ENCODE measurements around the gene SUMF1. TPM values are rescaled to one million over a fixed set of nuclear protein-coding genes. Genes with fewer than 3 reads are reported as not detected.

The SUMF1 gene
- total and polyA plus RNA-seq, 2 of the 4 experiments (the other 2 are of a cell fraction) = 26.3 to 38.4 TPM

DNA sequence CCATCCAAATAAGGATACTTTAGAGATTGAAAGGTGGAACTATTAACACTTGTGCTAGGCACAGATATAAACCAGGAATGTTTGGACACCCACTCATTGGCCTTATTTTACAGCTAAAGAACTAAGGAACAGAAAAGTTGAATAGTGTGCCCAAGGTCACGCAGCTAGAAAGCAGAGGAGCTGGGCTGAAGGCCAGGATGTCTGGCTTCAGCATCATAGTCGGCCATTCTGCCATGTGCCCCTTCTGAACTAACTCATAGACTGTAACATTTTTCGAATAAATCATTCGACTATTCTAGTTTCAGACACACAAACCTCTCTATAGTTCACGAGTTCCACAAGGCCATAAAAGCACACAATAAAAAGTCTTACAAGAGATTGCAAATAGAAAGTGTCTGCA is 71.1 kb downstream of the SUMF1 start:
- Histone ChIP-seq H3K9ac (ENCODE audit: low read depth, low read length) (no peak overlapping the region), H3K27me3 (ENCODE audit: control insufficient read depth, insufficient read depth, low read length) (no peaks in the 10 kb centered on the region), H3K4me1 (ENCODE audit: control insufficient read depth, insufficient read depth, low read length) (peaks cover 3% of the 10 kb centered on the region; the same call in 1 of the 2 replicates), H2BK20ac (ENCODE audit: low read depth, low read length) (no peak overlapping the region), H4K20me1 (ENCODE audit: insufficient read depth, low read length) (no peaks in the 10 kb centered on the region), H3K4me3 (ENCODE audit: insufficient read depth, low read depth, low read length) (no peak overlapping the region), H3K56ac (ENCODE audit: extremely low read depth, insufficient read depth, low read length) (no peak overlapping the region), H3K36me3 (ENCODE audit: control insufficient read depth, insufficient read depth, low read length) (no peaks in the 10 kb centered on the region), H3K4me2 (ENCODE audit: low read depth, low read length) (no peak overlapping the region), H2AFZ (replicated peaks; ENCODE audit: low read length, poor library complexity) (no peak overlapping the region), H4K5ac (ENCODE audit: low read depth, low read length) (no peak overlapping the region), H3K18ac (ENCODE audit: low read depth, low read length) (no peak overlapping the region), H3K23ac (ENCODE audit: low read depth, low read length) (no peak overlapping the region), H2BK15ac (ENCODE audit: low read depth, low read length) (no peak overlapping the region), H3K4ac (ENCODE audit: low read depth, low read length) (no peak overlapping the region), H4K91ac (ENCODE audit: insufficient read depth, low read depth, low read length) (no peak overlapping the region), H2AK5ac (ENCODE audit: low read depth, low read length) (no peak overlapping the region), H3K79me1 (ENCODE audit: low read depth in 1 of 2, low read length in 2 of 2) (no peaks in the 10 kb centered on the region; a peak in 1 of 4 replicates), H3K27ac (ENCODE audit: insufficient read depth, low read length) (no peak overlapping the region), H2AK9ac (replicated peaks; ENCODE audit: low read depth, low read length, poor library complexity) (no peak overlapping the region), H3K9me3 (ENCODE audit: control insufficient read depth, insufficient read depth, low read length) (no peaks in the 10 kb centered on the region), H2BK5ac (ENCODE audit: low read depth, low read length, poor library complexity, severe bottlenecking) (no peak overlapping the region), H3K9me1 (ENCODE audit: insufficient read depth, low read length) (no peaks in the 10 kb centered on the region), H3K14ac (replicated peaks; ENCODE audit: low read depth, low read length) (no peak overlapping the region), H4K8ac (ENCODE audit: low read depth in 2 of 2, low read length in 2 of 2) (no peak overlapping the region), H2BK120ac (ENCODE audit: low read depth, low read length) (no peak overlapping the region)
- intact Hi-C loops (cut with micrococcal nuclease) (no loop called here), in situ Hi-C loops (cut with MboI; ENCODE audit: low sequenced_read_pairs) (no loop called here), dilution Hi-C loops (cut with HindIII; ENCODE audit: low sequenced_read_pairs, unreplicated experiment) (no loop called here)
- DNase-seq (no peak), ATAC-seq (ENCODE audit: low read depth) (no peak)
- TF ChIP-seq MAZ (IDR thresholded peaks at IDR 0.05; ENCODE audit: borderline replicate concordance, low read depth, low read length) (no peak), CHD1 (IDR thresholded peaks at IDR 0.05; ENCODE audit: low read depth, low read length) (no peak), FOS (IDR thresholded peaks at IDR 0.05; ENCODE audit: low read depth, low read length) (no peak), CEBPB (IDR thresholded peaks at IDR 0.05; ENCODE audit: low read depth, low read length) (no peak), POLR2A (IDR thresholded peaks at IDR 0.05; ENCODE audit: low read depth, low read length) (no peak), RAD21 (IDR thresholded peaks at IDR 0.05; ENCODE audit: low read length) (no peak), MXI1 (IDR thresholded peaks at IDR 0.05; ENCODE audit: borderline replicate concordance, low read depth, low read length) (no peak), SMC3 (IDR thresholded peaks at IDR 0.05; ENCODE audit: low read depth, low read length) (no peak), RCOR1 (IDR thresholded peaks at IDR 0.05; ENCODE audit: insufficient replicate concordance, low read length) (no peak), RFX5 (IDR thresholded peaks at IDR 0.05; ENCODE audit: low read depth, low read length) (no peak), MAFK (IDR thresholded peaks at IDR 0.05; ENCODE audit: low read depth, low read length) (no peak), BHLHE40 (IDR thresholded peaks at IDR 0.05; ENCODE audit: low read depth, low read length) (no peak), NFE2L2 (IDR thresholded peaks at IDR 0.05; ENCODE audit: low read depth, low read length) (no peak)
- TF ChIP-seq, protein P1, sequence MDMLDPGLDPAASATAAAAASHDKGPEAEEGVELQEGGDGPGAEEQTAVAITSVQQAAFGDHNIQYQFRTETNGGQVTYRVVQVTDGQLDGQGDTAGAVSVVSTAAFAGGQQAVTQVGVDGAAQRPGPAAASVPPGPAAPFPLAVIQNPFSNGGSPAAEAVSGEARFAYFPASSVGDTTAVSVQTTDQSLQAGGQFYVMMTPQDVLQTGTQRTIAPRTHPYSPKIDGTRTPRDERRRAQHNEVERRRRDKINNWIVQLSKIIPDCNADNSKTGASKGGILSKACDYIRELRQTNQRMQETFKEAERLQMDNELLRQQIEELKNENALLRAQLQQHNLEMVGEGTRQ (IDR thresholded peaks at IDR 0.05; ENCODE audit: low read depth, low read length) = no peak
- TF ChIP-seq, protein P2, sequence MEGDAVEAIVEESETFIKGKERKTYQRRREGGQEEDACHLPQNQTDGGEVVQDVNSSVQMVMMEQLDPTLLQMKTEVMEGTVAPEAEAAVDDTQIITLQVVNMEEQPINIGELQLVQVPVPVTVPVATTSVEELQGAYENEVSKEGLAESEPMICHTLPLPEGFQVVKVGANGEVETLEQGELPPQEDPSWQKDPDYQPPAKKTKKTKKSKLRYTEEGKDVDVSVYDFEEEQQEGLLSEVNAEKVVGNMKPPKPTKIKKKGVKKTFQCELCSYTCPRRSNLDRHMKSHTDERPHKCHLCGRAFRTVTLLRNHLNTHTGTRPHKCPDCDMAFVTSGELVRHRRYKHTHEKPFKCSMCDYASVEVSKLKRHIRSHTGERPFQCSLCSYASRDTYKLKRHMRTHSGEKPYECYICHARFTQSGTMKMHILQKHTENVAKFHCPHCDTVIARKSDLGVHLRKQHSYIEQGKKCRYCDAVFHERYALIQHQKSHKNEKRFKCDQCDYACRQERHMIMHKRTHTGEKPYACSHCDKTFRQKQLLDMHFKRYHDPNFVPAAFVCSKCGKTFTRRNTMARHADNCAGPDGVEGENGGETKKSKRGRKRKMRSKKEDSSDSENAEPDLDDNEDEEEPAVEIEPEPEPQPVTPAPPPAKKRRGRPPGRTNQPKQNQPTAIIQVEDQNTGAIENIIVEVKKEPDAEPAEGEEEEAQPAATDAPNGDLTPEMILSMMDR (conservative IDR thresholded peaks at IDR 0.05; ENCODE audit: low read depth, low read length) = no peak
- TF ChIP-seq, protein P3, sequence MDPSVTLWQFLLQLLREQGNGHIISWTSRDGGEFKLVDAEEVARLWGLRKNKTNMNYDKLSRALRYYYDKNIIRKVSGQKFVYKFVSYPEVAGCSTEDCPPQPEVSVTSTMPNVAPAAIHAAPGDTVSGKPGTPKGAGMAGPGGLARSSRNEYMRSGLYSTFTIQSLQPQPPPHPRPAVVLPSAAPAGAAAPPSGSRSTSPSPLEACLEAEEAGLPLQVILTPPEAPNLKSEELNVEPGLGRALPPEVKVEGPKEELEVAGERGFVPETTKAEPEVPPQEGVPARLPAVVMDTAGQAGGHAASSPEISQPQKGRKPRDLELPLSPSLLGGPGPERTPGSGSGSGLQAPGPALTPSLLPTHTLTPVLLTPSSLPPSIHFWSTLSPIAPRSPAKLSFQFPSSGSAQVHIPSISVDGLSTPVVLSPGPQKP (IDR thresholded peaks at IDR 0.05; ENCODE audit: borderline replicate concordance, low read depth, low read length) = no peak
- WGBS, 2 experiments (ENCODE audit: extremely low coverage in 2 of 2, insufficient read length in 1 of 2) = 90% methylated on average over 2 of the region's 5 CpGs; no CpG with 5 or more reads in 1 of the 2 experiments
- ChIA-PET CTCF (interaction anchor here (0.6 kb wide), 1 partner anchor 45 kb away, joined by 5 read pairs; no protein-coding TSS in a partner anchor), POLR2A (ENCODE audit: unreplicated experiment) (no interaction called here)
- no TSS peak for BruUV-seq (replicated peaks)
